ENCODE results near the gene PRKAR2A.
"Not testable (repeated sequence)": the region's sequence is repeated elsewhere in the genome, so short reads cannot be mapped to it uniquely, and the experiment has no call there.

The PRKAR2A gene

GRCh38 chr3:48770192-48770502, 77.5 kb downstream of the PRKAR2A start:
- DNase-seq = no peak

- DNase-seq = peak; percentile 20
These were observed 82.3 kb downstream of the PRKAR2A start for GRCh38 chr3:48765376-48765775.

- no peak for DNase-seq
These were observed 84.9 kb downstream of the PRKAR2A start for GRCh38 chr3:48762816-48763215.

- not testable (repeated sequence) for DNase-seq
These were observed 87.6 kb downstream of the PRKAR2A start for GRCh38 chr3:48759991-48760540.

- not testable (repeated sequence) for DNase-seq
These were observed 88.1 kb downstream of the PRKAR2A start for GRCh38 chr3:48759531-48759930.

- DNase-seq = no peak
These were observed 88.6 kb downstream of the PRKAR2A start for GRCh38 chr3:48759071-48759470.

GRCh38 chr3:48756640-48757039, 91.0 kb downstream of the PRKAR2A start:
- peak; percentile 45 for DNase-seq

- no peak for DNase-seq
These were observed 96.8 kb downstream of the PRKAR2A start for GRCh38 chr3:48750856-48751255.

GRCh38 chr3:48748754-48749153, 98.9 kb downstream of the PRKAR2A start:
- no peak for DNase-seq

GRCh38 chr3:48747706-48748105, 100.0 kb downstream of the PRKAR2A start:
- no peak for DNase-seq

GRCh38 chr3:48747015-48747615, 100.6 kb downstream of the PRKAR2A start:
- no peak for DNase-seq

- DNase-seq = no peak
These were observed 103.9 kb downstream of the PRKAR2A start for GRCh38 chr3:48743773-48744172.

- not testable (repeated sequence) for DNase-seq
These were observed 106.4 kb downstream of the PRKAR2A start for GRCh38 chr3:48741226-48741625.

- DNase-seq = peak; percentile 65
These were observed 107.5 kb downstream of the PRKAR2A start for GRCh38 chr3:48739955-48740823.

GRCh38 chr3:48739617-48739954, 108.1 kb downstream of the PRKAR2A start:
- no peak for DNase-seq

GRCh38 chr3:48738926-48739616, 108.6 kb downstream of the PRKAR2A start:
- no peak for DNase-seq

- DNase-seq = no peak
These were observed 109.5 kb downstream of the PRKAR2A start for GRCh38 chr3:48738144-48738536.

- not testable (repeated sequence) for DNase-seq
These were observed 112.5 kb downstream of the PRKAR2A start for GRCh38 chr3:48735075-48735767.

GRCh38 chr3:48734541-48734940, 113.1 kb downstream of the PRKAR2A start:
- DNase-seq = not testable (repeated sequence)

- not testable (repeated sequence) for DNase-seq
These were observed 113.7 kb downstream of the PRKAR2A start for GRCh38 chr3:48733752-48734518.

GRCh38 chr3:48727511-48727910, 120.2 kb downstream of the PRKAR2A start:
- DNase-seq = no peak

- not testable (repeated sequence) for DNase-seq
These were observed 122.4 kb downstream of the PRKAR2A start for GRCh38 chr3:48725185-48725855.
